ENCODE data around the gene FKBP10.
"Not testable (repeated sequence)": the region's sequence is repeated elsewhere in the genome, so short reads cannot be mapped to it uniquely, and the experiment has no call there.

Gene FKBP10

GRCh38 chr17:41823580-41823979 is 10.8 kb downstream of the FKBP10 start:
- Histone ChIP-seq H3K36me3 (ENCODE audit: control insufficient read depth, insufficient read depth, low read length) (peaks cover 18% of the 10 kb centered on the region), H3K27ac (ENCODE audit: insufficient read depth, low read depth, low read length, poor library complexity, severe bottlenecking) (no peak overlapping the region), H3K27me3 (ENCODE audit: control insufficient read depth, insufficient read depth, low read length, poor library complexity, severe bottlenecking) (no peaks in the 10 kb centered on the region), H3K9me3 (ENCODE audit: control insufficient read depth, low read length) (no peaks in the 10 kb centered on the region), H3K4me1 (ENCODE audit: control insufficient read depth, insufficient read depth, low read length) (peaks cover 19% of the 10 kb centered on the region), H3K4me3 (ENCODE audit: insufficient read depth, low read depth, low read length) (no peak overlapping the region)
- WGBS, 2 experiments = 92 to 95% methylated on average over 7 of the region's 7 CpGs

DNA sequence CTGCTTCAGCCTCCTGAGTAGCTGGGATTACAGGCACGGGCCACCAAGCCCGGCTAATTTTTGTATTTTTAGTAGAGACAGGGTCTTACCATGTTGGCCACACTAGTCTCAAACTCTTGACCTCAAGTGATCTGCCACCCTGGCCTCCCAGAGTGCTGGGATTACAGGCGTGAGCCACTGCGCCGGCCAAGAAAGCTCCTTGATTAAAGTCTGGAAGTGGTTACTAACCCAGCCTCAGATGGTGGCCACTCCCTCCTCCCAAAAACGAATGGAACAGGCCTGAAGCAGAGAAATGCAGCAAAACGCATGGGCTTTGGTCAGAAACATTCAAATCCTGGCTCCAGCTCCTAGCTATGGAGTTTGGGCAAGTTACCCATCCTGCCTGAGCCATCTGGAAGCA is 11.3 kb downstream of the FKBP10 start:
- no peak overlapping the region for H3K4me3 ChIP-seq (ENCODE audit: insufficient read depth, low read depth, low read length)
- H3K4me1 ChIP-seq (ENCODE audit: control insufficient read depth, insufficient read depth, low read length) = peaks cover 18% of the 10 kb centered on the region
- H3K36me3 ChIP-seq (ENCODE audit: control insufficient read depth, insufficient read depth, low read length) = peaks cover 18% of the 10 kb centered on the region
- no peak overlapping the region for H3K27ac ChIP-seq (ENCODE audit: insufficient read depth, low read depth, low read length, poor library complexity, severe bottlenecking)
- no peaks in the 10 kb centered on the region for H3K9me3 ChIP-seq (ENCODE audit: control insufficient read depth, low read length)
- 76 to 78% methylated on average over 7 of the region's 7 CpGs for WGBS, 2 experiments
- H3K27me3 ChIP-seq (ENCODE audit: control insufficient read depth, insufficient read depth, low read length, poor library complexity, severe bottlenecking) = no peaks in the 10 kb centered on the region

GRCh38 chr17:41825175-41825845 is 12.5 kb downstream of the FKBP10 start:
- Histone ChIP-seq H3K4me1 (ENCODE audit: control insufficient read depth, insufficient read depth, low read length) (peaks cover 11% of the 10 kb centered on the region), H3K27me3 (ENCODE audit: control insufficient read depth, insufficient read depth, low read length, poor library complexity, severe bottlenecking) (no peaks in the 10 kb centered on the region), H3K9me3 (ENCODE audit: control insufficient read depth, low read length) (no peaks in the 10 kb centered on the region), H3K27ac (ENCODE audit: insufficient read depth, low read depth, low read length, poor library complexity, severe bottlenecking) (no peak overlapping the region), H3K36me3 (ENCODE audit: control insufficient read depth, insufficient read depth, low read length) (peaks cover 22% of the 10 kb centered on the region), H3K4me3 (ENCODE audit: insufficient read depth, low read depth, low read length) (no peak overlapping the region)
- WGBS, 2 experiments = 94 to 95% methylated on average over 19 of the region's 19 CpGs

DNA sequence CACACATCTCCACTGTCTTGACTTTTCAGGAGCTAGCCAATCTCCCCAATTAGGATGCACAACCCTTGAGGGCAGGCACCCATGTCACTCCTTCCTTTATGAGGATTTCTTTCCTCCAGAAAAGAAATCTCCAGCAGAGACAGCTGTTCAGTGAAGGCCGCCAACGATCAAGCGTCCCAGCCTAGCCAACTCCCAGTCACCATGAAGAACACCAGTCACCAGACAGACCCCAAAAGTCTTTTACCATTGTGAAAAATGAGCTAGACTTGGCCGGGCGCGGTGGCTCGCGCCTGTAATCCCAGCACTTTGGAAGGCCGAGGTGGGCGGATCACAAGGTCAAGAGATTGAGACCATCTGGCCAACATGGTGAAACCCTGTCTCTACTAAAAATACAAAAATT is 17.2 kb downstream of the FKBP10 start:
- H3K9me3 ChIP-seq (ENCODE audit: control insufficient read depth, low read length); H3K4me1 ChIP-seq (ENCODE audit: control insufficient read depth, insufficient read depth, low read length); H3K27me3 ChIP-seq (ENCODE audit: control insufficient read depth, insufficient read depth, low read length, poor library complexity, severe bottlenecking); H3K4me3 ChIP-seq (ENCODE audit: insufficient read depth, low read depth, low read length); H3K27ac ChIP-seq (ENCODE audit: insufficient read depth, low read depth, low read length, poor library complexity, severe bottlenecking): not testable (repeated sequence)
- 86 to 87% methylated on average over 10 of the region's 10 CpGs for WGBS, 2 experiments
- peaks cover 27% of the 10 kb centered on the region for H3K36me3 ChIP-seq (ENCODE audit: control insufficient read depth, insufficient read depth, low read length)

DNA sequence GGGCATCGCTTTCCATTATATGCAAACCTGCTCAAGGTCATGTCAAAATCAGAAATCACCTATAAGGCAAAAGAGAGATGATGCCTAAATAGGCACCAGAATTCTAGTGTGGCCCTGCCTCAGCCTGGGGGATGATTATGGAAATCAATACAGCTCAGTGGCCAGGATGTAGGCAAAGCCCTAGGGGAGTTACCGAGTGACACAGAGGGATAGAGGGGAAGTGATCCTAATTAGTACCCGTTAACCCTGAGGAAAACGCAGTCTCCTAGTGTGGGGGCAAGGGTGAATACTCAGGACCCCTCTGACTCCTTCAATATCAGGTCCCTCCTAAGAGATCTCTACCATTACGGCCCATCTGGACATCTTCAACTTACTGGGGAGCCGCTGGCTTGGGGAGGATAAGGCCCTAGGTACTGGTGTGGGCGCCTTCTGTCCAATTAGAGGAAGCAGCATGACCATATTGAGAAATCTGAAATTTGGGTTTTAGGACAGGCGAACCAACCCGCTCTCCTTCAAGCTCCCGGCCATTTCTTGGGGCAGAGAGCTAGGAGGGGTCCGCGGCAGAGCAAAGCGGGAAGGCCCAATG is 22.5 kb downstream of the FKBP10 start:
- H3K27me3 ChIP-seq (ENCODE audit: control insufficient read depth, insufficient read depth, low read length, poor library complexity, severe bottlenecking) = peaks cover 6% of the 10 kb centered on the region
- peak overlapping the region; percentile 96 for H3K4me3 ChIP-seq (ENCODE audit: insufficient read depth, low read depth, low read length)
- no peak overlapping the region for H3K27ac ChIP-seq (ENCODE audit: insufficient read depth, low read depth, low read length, poor library complexity, severe bottlenecking)
- H3K4me1 ChIP-seq (ENCODE audit: control insufficient read depth, insufficient read depth, low read length) = peaks cover 8% of the 10 kb centered on the region
- 15 to 17% methylated on average over 13 of the region's 13 CpGs for WGBS, 2 experiments
- no peaks in the 10 kb centered on the region for H3K9me3 ChIP-seq (ENCODE audit: control insufficient read depth, low read length)
- peaks cover 9% of the 10 kb centered on the region for H3K36me3 ChIP-seq (ENCODE audit: control insufficient read depth, insufficient read depth, low read length)

DNA sequence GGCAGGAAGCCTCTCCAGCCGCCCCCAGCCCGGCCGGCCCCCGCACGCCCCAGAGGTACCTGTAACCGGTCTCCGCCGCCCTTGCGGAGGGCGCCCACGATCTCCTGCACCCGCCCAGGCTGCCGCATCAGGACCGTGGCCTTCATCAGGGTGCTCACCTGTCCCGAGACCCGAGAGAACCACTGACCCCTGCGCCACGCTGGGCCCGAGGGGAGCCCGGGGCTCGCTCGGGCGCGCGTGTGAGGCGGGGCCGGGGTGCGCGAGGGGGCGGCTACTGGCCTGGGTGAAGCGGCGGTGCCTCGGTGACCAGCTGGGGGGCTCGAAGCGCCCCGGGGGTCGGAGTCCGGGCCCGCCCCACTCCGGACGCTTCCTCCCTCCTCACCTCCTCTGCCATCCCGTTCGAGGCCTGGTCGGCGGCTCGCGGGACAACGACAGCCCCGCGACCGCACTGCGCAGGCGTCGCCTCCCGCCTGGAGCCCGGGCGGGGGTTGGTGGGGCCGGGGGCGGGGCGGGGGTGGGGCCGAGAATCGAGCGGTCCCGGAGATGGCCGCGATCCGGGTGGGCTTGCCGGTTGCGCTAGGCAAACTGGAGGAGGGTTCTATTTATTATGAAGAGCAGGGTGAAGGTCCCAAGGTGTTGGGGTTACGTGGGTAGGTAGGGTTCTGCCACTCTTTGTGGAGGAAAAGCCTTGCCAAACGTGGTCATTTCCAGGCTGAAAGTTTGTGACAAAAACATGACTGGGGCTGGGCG is 23.2 kb downstream of the FKBP10 start, which contains the start of gene NT5C3B:
NT5C3B (minus strand) TSS at position 433 of the 750 bp plus-strand sequence; CDS start at position 394, 39 bp downstream.
- peaks cover 6% of the 10 kb centered on the region for H3K27me3 ChIP-seq (ENCODE audit: control insufficient read depth, insufficient read depth, low read length, poor library complexity, severe bottlenecking)
- H3K27ac ChIP-seq (ENCODE audit: insufficient read depth, low read depth, low read length, poor library complexity, severe bottlenecking) = no peak within 1 kb of the TSS
- H3K4me1 ChIP-seq (ENCODE audit: control insufficient read depth, insufficient read depth, low read length) = peaks cover 8% of the 10 kb centered on the region
- 1% methylated on average over 72 of the region's 72 CpGs for WGBS, 2 experiments
- H3K4me3 ChIP-seq (ENCODE audit: insufficient read depth, low read depth, low read length) = peak within 1 kb of the TSS; percentile 96
- H3K36me3 ChIP-seq (ENCODE audit: control insufficient read depth, insufficient read depth, low read length) = peaks cover 9% of the 10 kb centered on the region
- no peaks in the 10 kb centered on the region for H3K9me3 ChIP-seq (ENCODE audit: control insufficient read depth, low read length)

DNA sequence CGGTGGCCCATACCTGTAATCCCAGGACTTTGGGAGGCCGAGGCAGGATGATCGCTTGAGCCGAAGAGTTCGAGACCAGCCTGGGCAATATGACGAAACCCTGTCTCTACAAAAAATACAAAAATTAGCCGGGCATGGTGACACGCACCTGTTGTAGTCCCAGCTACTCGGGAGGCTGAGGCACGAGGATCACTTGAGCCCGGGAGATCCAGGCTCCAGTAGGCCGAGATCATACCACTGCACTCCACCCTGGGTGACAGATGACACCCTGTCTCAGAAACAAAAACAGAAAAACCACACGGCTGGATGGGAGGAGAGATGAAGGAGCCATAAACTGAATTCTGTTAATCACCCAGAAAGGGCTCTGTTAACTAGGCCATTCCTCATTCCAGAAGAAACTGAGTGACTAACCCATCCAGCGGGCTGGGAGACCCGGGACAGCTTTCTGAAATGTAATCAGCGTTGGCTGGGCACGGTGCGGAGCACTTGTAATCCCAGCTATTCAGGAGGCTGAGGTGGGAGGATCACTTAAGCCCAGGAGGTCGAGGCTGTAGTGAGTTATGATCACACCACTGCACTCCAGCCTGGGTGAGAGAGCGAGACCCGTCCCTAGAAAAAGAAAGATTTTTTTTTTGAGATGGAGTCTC is 23.9 kb downstream of the FKBP10 start:
- Histone ChIP-seq H3K9me3 (ENCODE audit: control insufficient read depth, low read length) (no peaks in the 10 kb centered on the region), H3K4me1 (ENCODE audit: control insufficient read depth, insufficient read depth, low read length) (peaks cover 8% of the 10 kb centered on the region), H3K27ac (ENCODE audit: insufficient read depth, low read depth, low read length, poor library complexity, severe bottlenecking) (no peak overlapping the region), H3K27me3 (ENCODE audit: control insufficient read depth, insufficient read depth, low read length, poor library complexity, severe bottlenecking) (peaks cover 6% of the 10 kb centered on the region), H3K4me3 (ENCODE audit: insufficient read depth, low read depth, low read length) (peak overlapping the region; percentile 96), H3K36me3 (ENCODE audit: control insufficient read depth, insufficient read depth, low read length) (peaks cover 8% of the 10 kb centered on the region)
- WGBS, 2 experiments = 79 to 80% methylated on average over 21 of the region's 21 CpGs

GRCh38 chr17:41837761-41838538 is 25.1 kb downstream of the FKBP10 start, which contains the start of gene KLHL10:
Gene KLHL10, plus strand, starts transcription at chr17:41837825. Its CDS starts 108 bp downstream, at chr17:41837933.
- H3K27ac ChIP-seq (ENCODE audit: insufficient read depth, low read depth, low read length, poor library complexity, severe bottlenecking) = no peak within 1 kb of the TSS
- no peaks in the 10 kb centered on the region for H3K36me3 ChIP-seq (ENCODE audit: control insufficient read depth, insufficient read depth, low read length)
- H3K27me3 ChIP-seq (ENCODE audit: control insufficient read depth, insufficient read depth, low read length, poor library complexity, severe bottlenecking) = peaks cover 6% of the 10 kb centered on the region
- peaks cover 8% of the 10 kb centered on the region for H3K4me1 ChIP-seq (ENCODE audit: control insufficient read depth, insufficient read depth, low read length)
- H3K9me3 ChIP-seq (ENCODE audit: control insufficient read depth, low read length) = no peaks in the 10 kb centered on the region
- 95% methylated on average over 15 of the region's 15 CpGs for WGBS, 2 experiments
- peak within 1 kb of the TSS; percentile 96 for H3K4me3 ChIP-seq (ENCODE audit: insufficient read depth, low read depth, low read length)

GRCh38 chr17:41839448-41839847 is 26.6 kb downstream of the FKBP10 start:
- not testable (repeated sequence) for H3K36me3 ChIP-seq (ENCODE audit: control insufficient read depth, insufficient read depth, low read length); H3K27ac ChIP-seq (ENCODE audit: insufficient read depth, low read depth, low read length, poor library complexity, severe bottlenecking); H3K9me3 ChIP-seq (ENCODE audit: control insufficient read depth, low read length); H3K4me3 ChIP-seq (ENCODE audit: insufficient read depth, low read depth, low read length); H3K27me3 ChIP-seq (ENCODE audit: control insufficient read depth, insufficient read depth, low read length, poor library complexity, severe bottlenecking); H3K4me1 ChIP-seq (ENCODE audit: control insufficient read depth, insufficient read depth, low read length)
- 84 to 100% methylated on average over 2 of the region's 2 CpGs for WGBS, 2 experiments
